GM06990 (cell line): ENCODE measurements around the gene RAD51AP1.

Source experiments
- DNase-seq: peaks from one replicate; pipeline ENCODE4 v3.0.0-alpha.2; 2011; ENCODE audit not compliant: insufficient read length; ENCODE audit errors: extremely low read depth
- H3K27me3 ChIP-seq: replicated peaks from 2 replicates; pipeline ENCODE4 v1.6.0; 2011; ENCODE audit warnings: low read length; ENCODE audit not compliant: control insufficient read depth, insufficient read depth
- H3K36me3 ChIP-seq: 2 replicates; pipeline ENCODE4 v1.5.1; 2011; ENCODE audit warnings: low read length; ENCODE audit not compliant: control insufficient read depth, insufficient read depth
- H3K4me3 ChIP-seq: replicated peaks from 2 replicates; pipeline ENCODE4 v1.5.1; 2011; ENCODE audit warnings: low read depth, mild to moderate bottlenecking, control low read depth, low read length
- CTCF ChIP-seq: IDR thresholded peaks from 2 replicates; pipeline ENCODE4 v1.5.1; 2011; ENCODE audit warnings: low read length, control low read depth, mild to moderate bottlenecking, inconsistent platforms; ENCODE audit not compliant: insufficient read depth, poor library complexity, severe bottlenecking

Gene RAD51AP1

DNA sequence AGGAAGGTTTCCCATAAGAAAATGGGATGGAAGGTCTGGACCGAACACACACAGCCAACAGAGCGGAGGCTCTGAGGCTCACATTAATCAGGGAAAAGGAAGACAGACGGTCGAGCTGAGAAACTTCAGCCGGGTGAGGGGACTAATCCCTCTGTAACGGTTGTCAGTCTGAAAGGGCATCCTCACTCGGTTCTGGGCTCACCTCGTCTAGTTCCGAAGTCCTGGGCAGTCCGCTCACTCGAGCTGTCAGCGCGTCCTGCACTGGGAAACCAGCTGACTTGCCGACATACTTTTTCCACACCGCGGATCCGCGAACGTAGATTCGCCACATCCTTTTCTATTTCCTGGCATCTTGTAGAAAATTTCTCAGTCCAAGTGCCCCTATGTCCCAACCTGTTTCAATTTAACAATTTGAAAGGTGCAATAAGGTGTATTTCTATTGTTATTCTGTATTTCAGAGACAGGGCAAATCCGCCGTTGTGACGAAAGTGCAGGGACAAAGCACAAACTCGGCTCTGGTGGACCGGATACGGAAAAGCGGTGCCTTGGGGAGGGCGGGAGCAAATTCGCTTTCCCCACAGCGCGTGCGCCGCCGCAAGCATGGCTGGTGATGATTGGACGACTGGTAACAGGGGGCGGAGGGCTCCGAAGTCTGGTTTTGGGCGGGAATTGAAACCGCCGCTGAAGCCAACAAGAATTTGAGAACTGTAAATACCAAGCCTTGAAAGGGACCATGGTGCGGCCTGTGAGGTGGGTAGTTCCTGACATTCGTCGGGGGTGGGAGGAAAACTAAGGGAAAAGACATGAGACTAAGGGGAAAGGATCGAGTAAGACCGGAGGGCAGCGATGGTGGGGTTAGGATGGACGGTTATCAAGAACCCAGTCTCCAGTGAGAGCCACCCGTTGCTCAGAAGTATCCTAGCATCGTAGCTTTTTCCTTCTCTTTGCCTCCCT lies at the start of gene RAD51AP1:
Gene RAD51AP1 (plus strand): TSS at position 684 of the 954 bp plus-strand sequence. CDS start 50 bp downstream, at position 734.
- Histone ChIP-seq H3K27me3 (no peaks in the 10 kb centered on the region), H3K36me3 (no peaks in the 10 kb centered on the region), H3K4me3 (peak within 1 kb of the TSS; percentile 98)
- DNase-seq, result peak; percentile 97
- no peak for TF ChIP-seq CTCF

- no peak overlapping the region for H3K4me3 ChIP-seq
Measured at GRCh38 chr12:4489556-4489955, 49.1 kb upstream of the RAD51AP1 start.

GRCh38 chr12:4490973-4491372 lies 47.7 kb upstream of the RAD51AP1 start:
- Histone ChIP-seq H3K4me3 (no peak overlapping the region), H3K36me3 (peaks cover 1% of the 10 kb centered on the region; the same call in 1 of the 2 replicates)
- TF ChIP-seq CTCF, result no peak

More at GRCh38 chr12:4489556-4489955, 49.1 kb upstream of the RAD51AP1 start:
- no peak for TF ChIP-seq CTCF
- peaks cover 1% of the 10 kb centered on the region; the same call in 1 of the 2 replicates for H3K36me3 ChIP-seq
- no peaks in the 10 kb centered on the region for H3K27me3 ChIP-seq
- DNase-seq, result no peak

GRCh38 chr12:4496145-4496838 lies 42.4 kb upstream of the RAD51AP1 start:
- no peak for TF ChIP-seq CTCF
- H3K36me3 ChIP-seq, result peaks cover 5% of the 10 kb centered on the region
- DNase-seq, result peak; percentile 17
- no peak overlapping the region for H3K4me3 ChIP-seq
- no peaks in the 10 kb centered on the region for H3K27me3 ChIP-seq

More at GRCh38 chr12:4490973-4491372, 47.7 kb upstream of the RAD51AP1 start:
- no peak for DNase-seq
- H3K27me3 ChIP-seq, result no peaks in the 10 kb centered on the region

DNA sequence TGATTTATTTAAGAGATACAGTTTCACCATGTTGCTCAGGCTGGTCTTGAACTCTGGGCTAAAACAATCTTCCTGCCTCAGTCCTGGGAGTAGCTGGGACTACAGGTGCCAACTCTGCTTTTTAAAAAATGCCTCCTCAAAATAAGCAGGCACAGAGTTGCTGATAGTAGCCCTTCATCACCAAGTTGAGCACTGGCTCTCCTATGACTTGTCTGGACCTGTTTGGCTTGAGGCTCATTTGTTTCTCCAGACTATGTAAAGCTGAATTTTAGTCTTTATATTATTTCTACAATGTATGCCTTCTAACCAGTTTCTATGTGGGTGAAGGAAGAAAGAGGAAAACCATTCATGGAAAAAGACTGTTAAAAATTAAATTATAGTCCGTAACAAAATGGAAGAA lies 39.5 kb upstream of the RAD51AP1 start:
- H3K4me3 ChIP-seq, result no peak overlapping the region
- no peaks in the 10 kb centered on the region for H3K27me3 ChIP-seq
- H3K36me3 ChIP-seq, result peaks cover 7% of the 10 kb centered on the region
- DNase-seq, result no peak
- no peak for TF ChIP-seq CTCF
